GM18517 (cell line): ENCODE data around the gene ARHGAP20.

Experiments
- ATAC-seq: cut with Tn5 transposase; IDR thresholded peaks from one replicate; pipeline ENCODE4 v1.9.1; 2021; ENCODE audit warnings: mild to moderate bottlenecking, moderate library complexity; ENCODE audit not compliant: unreplicated experiment

Gene ARHGAP20, protein sequence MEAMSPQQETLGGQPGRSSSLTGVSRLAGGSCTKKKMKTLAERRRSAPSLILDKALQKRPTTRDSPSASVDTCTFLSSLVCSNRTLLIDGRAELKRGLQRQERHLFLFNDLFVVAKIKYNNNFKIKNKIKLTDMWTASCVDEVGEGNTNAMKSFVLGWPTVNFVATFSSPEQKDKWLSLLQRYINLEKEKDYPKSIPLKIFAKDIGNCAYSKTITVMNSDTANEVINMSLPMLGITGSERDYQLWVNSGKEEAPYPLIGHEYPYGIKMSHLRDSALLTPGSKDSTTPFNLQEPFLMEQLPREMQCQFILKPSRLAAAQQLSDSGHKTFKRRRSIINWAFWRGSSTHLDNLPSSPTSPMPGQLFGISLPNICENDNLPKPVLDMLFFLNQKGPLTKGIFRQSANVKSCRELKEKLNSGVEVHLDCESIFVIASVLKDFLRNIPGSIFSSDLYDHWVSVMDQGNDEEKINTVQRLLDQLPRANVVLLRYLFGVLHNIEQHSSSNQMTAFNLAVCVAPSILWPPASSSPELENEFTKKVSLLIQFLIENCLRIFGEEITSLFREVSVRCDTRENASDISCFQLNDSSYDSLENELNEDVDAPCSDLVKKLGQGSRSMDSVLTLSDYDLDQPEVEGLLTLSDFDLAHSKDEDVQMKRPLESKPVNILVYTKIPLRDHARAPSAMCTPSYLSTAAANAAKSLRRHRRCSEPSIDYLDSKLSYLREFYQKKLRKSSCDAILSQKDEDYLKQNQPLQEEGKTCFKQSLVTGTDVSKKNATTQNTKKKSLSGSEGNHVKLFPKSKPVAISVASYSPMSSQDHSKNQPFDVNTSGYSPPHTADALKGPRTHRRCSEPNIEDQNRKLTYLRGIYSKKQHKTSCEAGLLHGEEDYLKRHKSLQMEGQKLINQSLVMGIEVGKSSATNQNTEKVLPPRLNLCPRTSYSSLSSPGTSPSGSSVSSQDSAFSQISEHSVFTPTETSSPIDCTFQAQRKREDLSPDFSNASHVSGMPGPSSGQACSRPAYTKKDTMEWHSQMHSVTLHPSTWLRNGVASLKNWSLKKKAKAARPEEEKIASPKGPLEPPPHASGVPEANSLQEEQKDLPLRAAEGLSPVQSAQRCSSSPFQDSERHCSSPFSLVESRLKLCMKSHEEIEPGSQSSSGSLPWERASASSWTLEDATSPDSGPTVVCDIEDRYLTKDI

DNA sequence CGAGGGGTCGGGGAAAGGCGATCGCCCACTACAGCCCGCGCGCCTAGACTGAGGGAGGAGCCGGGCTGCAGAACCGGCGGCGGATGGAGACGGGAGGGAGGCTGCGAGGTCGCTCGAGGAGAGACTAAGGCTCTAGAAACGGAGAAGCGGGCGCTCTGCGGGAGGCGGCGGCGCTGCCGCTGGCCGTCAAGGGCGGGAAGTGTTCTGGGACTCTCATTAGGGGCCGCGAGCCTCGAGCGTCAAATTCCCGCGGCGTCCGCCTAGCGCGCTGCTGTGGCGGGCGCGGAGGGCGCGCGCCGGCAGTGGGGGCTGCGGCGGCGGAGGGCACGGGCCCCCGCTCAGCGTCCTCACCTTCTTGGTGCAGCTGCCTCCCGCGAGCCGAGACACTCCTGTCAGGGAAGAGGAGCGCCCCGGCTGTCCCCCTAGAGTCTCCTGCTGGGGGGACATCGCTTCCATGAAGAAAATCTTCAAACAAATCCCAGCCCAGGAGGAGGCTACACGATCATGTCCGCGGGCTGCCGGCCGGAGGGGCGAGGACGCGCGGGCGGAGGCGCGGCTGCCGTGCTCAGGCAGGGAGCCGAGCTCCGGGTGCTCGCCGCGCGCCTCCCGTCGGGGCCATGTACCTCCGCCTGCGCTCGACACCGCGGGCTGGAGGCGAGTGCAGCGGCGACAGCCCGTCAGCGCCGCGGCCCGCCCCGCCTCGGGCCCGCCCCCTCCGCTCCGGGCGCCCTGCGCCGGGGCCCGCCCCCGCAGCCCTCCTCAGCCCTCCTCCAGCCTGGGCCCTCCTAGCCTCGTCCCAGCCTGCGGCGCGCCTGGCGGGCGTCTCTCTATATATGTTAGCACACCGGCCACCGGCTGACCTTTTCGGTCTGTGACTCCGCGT is at the start of gene ARHGAP20:
TSS of gene ARHGAP20 (minus strand) at position 662 of the 883 bp plus-strand sequence. CDS start at position 456, 206 bp downstream.
- peak; percentile 71 for ATAC-seq

DNA sequence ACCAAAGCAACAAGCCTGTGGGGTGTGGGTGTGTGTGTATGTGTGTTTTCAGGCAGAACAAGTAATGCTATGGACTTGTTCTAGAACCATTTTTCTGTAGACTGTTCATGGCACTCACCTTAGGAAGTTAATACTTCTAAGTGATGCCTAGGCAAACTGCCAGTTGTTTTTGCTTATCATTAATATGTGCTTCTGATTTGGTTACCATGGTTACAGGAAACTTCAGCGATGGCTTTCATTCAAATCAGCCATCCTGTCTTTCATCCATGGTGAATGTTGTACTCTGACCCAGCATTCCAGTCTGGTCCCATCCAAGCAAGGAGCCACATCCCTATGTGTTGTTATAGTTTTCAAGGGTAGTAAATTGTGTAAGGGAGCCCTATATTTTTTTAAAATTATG is 49.8 kb upstream of the ARHGAP20 start:
- no peak for ATAC-seq

DNA sequence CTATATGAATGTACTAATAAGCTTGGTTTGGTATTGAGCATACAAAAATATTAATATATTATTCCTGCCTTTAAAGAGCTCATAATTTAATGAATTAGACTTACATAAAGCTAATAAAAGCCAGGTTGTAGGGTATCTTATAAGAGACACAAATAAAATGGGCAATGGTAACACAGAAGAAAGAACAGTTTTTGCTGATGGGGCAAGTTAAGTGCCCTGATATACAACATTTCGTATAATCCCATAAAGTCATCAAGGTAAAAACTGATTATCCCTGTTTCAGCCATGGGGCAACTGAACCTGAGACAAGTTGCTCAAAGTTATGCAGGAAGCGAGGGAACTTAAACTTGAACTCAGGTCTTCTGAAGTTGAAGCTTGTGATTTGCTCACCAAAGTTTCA is 48.9 kb upstream of the ARHGAP20 start:
- ATAC-seq: no peak

DNA sequence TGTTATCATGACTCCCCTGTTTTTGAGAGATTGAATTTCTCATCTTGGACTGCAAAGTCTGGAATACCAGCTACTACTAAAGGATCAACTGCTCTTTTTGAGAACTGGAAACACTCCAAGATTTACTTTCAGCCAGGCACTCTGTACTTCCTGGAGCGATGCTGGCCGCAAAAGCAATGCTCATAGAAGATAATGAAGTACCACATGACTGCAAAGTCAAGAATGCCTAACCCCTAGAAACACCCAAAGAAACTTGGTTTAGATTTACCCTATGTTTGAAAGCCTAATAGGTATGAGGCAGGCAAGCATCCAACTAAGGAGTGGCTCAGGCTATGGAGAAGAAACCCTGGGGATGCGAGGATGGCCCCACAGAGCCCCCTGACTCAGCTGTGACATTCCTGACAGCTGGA is 47.7 kb upstream of the ARHGAP20 start:
- no peak for ATAC-seq

DNA sequence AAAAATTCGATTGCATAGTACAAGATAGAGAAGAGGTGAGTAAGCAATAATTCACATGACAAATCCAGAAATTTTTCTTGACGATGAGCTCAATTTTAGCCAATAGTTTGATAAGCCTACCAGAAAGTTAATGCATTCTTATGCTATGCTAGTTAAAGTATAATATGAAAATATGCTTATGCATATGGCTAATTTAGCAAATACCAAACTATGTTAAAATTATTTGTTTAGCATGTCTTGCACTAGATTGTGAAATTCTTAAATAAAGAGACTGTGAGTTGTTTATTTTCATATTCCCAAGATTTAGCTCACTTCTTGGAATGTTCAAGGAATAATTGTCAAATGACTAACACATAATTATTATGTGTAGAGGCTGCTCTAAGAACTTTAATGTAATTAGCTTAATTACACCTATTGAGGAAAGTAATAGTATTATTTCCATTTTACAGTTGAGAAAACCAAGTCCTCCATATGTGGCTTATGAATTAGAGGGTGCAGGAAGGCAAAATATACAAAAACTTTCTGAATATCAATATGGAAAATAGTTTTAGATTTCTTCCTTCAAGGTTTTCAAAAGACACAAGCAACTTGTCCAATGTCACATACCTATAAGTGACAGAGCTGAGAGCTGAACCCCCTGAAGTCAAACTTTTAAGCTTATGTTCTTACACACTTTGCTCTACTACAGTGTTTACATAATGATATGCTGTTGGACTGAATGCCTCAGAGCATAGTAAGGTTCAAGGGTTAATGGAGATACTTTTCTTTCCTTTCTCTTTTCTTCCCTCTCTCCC is 45.9 kb upstream of the ARHGAP20 start:
- no peak for ATAC-seq

DNA sequence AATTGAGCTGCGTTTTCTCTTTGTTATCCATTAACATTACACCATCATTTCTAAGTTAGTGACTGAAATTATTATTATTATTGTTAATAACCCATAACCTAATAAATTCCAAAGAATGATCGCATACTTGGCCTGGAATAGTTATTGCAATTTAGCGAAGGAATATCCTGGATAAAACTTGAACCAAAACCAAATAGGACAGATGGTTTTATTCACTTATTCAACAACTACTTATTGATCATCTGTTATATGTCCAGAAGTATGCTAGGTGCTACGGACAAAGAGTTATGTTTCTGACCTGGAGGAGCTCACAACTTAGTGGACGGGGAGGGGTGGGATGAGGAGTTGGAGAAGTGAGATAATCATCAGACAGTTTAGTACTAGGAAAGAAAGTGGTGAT is 44.8 kb upstream of the ARHGAP20 start:
- ATAC-seq: no peak

DNA sequence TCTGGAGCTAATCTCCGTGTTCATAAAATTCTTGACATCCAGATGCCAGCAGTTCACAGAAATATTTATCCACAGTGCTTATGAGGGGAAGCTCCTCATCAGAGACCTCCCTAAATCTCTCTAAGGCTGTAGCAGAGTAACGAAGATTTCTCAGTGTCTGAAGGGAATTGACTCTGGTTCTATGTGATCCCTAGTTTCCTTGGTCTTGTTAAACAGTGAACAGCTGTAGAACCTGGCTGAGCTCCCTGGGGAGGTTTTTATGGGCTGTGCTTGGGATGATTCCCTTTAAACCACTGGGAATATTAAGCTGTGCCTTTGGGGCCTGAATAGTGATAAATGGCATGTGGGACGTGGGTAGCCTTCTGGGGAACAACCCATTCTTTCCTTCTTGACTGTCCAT is 43.7 kb upstream of the ARHGAP20 start:
- no peak for ATAC-seq

DNA sequence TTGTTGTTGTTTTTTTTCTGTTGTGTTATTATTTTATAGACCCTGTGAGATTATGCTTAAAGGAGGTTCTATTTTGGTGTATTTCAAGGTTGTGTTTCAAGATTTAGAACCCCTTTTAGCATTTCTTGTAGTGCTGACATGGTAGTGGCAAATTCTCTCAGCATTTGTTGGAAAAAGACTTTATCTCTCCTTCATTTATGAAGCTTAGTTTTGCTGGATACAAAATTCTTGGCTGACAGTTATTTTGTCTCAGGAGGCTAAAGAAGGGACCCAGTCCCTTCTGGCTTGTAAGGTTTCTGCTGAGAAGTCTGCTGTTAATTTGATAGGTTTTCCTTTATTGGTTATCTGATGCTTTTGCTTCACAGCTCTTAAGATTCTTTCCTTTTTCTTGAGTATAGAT is 40.7 kb upstream of the ARHGAP20 start:
- no peak for ATAC-seq

DNA sequence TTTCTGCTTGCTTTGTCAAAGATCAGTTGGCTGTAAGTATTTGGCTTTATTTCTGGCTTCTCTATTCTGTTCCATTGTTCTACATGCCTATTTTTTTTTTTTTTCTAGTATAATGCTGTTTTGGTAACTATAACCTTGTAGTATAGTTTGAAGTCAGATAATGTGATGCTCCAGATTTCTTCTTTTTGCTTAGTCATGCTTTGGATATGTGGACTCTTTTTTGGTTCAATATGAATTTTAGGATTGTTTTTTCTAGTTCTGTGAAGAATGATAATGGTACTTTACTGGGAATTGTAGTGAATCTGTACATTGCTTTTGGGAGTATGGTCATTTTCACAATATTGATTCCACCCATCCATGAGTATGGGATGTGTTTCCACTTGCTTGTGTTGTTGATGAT is 37.9 kb upstream of the ARHGAP20 start:
- ATAC-seq: no peak

DNA sequence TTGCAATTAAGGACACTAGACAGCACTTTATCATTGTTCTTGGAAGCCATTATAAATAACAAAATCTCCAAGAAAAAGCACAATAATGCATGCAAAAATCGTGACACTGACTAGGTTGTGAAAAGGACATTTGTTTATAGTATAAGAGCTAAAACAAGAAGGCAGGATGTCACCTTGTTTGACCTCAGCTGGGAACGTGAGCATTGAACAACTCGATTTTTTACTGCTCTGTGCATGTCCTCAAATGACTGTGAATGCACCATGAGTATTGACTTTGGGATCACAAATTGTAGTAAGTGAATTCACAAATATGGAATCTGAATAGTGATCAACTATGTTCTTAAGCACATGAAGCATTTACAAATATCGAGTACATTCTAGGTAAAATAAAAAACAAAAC is 35.3 kb upstream of the ARHGAP20 start:
- no peak for ATAC-seq

DNA sequence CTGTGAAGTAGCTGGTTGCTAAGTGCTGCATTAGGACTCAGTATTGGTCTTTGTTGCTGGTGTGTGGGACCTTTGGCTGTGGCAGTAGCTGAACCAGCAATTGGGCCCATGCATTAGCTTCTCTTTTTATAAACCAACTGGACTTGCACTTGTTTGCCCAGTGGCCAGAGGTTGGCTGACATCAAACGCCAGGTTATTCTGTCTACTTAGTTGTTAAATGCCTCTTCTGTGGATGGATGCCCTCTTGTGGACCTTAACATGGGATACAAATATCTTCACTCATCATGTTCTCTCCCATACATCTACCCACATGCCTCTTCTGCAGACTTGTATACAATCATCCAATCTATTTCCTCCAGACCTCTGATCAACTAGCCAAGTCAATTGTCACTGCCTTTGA is 26.4 kb upstream of the ARHGAP20 start:
- no peak for ATAC-seq

DNA sequence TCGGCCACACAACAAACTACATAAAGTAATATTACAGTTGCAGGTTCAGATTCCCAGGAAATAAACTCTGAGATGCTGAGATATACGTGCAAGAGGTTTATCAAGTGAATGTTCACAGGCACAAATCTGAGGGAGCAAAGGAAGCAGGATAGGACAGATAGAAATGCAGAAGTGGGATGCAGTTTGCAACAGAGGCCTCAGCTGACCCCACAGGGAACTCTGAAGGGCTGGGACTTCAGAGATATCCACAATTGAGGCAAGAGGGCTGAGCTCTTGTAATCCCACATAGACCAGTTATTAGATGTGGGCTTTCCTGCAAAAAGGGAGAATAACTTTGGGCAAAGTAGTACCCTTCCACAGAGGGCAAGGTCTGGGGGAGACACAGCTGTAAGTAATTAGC is 25.4 kb upstream of the ARHGAP20 start:
- no peak for ATAC-seq

DNA sequence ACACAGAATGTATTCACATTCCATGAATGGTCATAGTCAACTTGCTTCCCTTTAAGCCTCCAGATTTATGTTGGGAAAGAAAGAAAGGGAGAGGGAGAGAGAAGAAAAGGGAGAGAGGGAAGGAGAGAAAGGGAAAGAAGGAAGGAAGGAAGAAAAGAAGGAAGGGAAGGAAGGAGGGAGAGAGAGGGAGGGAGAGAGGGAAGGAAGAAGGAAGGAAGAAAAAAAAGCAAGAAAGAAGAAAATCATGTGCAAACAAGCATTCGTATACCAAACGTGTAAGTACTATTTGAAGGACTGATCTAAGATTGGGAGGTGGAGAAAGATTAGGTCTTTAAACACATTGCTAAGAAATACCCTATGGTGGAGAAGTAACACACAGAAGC is 23.9 kb upstream of the ARHGAP20 start:
- ATAC-seq: no peak

DNA sequence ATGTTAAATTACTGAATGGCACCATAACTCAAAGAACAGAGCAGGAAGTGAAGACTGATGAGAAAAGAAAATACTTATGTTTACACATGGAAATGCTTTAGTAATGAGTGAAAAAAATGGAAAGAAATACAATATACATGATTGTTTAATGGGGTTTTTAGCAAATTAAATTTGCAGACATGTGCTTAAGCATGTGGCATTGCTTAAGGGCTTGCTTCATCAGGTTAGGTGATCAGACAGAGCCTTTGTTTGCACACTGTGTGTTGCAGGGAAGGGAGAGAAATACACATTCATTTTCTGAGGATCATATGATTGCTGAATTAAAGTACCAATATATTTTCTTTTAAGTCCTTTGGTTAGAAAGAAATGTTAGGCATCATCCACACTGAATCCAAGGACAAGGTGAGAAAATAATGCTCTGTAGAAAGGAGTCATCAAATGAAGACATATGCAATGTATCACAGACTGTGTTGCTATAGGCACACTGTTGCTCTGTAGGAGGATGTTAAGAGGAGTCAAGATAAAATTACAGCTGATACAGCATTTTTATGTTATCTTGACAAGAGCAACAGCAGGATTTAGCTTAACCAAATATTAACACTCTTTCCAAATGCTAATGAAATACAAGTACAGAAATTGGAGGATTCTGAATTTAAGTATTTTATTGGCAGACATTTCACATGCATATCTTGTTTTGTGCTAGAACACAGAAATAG is 23.4 kb upstream of the ARHGAP20 start:
- ATAC-seq: no peak

DNA sequence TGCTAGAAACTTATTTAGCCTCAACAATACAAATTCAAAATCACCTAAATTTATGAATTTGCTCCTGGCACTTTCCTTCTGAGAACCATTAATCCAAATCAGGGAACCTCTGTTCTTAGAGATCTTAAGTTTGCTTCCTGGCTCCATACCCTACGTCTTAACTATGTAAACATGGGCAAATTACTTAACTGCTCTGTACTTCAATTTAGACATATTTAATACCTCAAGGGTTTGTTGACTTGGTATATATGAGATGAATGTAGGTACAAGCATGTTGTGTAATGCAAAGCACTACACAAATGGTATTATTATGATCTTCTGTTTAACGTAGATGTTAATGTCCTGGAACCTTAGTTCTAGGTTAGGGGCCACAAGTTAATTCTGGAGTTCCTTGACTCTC is 22.6 kb upstream of the ARHGAP20 start:
- no peak for ATAC-seq

DNA sequence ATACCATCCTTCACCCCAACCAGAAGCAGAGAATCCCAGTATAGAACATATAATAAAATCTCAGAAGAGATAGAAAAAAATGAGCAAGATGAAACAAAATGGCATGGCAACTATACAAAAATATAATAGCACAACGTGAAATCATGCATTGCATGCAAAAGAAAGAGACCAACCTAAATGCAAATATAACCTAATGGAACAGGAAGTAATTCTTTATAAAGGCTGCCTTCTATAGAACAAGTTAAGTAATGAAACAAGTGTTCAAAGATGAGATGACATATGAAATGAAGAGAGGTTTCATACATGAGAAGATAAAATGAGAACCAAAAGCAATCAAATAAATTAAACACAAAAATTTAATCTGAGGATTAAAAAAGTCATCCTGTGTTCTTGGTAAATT is 18.5 kb upstream of the ARHGAP20 start:
- no peak for ATAC-seq

DNA sequence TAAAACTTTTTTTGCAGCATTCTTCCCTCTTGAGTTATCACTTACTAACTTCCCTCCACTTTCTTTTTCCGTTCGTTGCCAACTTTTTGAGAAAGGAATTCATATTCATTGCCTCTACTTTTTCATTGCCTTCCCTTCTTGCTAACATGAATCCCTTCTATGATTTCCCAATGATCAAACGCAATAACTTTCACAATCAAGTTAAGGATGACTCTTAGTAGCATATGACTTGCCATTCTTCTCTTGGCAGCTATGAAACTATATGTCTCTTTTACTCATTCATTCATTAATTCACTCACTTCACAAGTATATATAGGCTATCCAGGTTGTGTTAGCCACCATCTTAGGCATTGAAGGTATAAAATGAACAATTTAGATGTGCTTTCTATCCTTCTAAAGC is 16.6 kb upstream of the ARHGAP20 start:
- no peak for ATAC-seq

DNA sequence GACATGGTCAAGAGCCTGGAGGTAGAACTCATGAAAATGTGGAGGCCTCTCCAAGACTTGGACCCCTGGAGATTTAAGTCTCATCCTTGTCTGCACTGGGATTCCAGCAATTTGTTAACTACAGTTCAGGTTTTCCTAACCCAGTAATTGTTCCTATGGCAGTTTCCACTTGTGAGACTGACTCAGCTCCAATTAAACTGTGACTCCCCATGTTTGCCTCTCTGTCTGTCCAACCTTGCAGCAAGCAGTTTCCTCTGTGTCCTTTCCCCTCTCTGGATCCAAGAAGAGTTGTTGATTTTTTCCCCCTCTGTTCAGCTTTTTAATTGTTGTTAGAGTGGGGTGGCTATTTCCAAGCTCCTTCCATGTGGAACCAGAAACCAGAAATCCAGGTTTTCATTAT is 16.2 kb upstream of the ARHGAP20 start:
- ATAC-seq: no peak

DNA sequence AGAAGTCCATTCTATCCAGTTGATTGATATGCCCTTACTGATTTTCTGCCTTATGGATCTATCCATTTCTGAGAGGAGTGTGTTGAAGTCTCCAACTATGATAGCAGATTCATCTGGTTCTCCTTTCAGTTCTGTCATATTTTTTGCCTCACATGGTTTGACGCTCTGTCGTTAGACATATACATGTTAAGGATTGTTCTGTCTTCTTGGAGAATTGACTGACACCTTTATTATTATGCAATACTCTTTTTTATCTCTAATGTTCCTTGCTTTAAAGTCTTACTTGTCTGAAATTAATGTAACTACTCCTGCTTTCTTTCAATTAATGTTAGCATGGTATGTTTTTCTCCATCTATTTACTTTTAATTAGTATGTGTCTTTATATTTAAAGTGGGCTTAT is 12.1 kb upstream of the ARHGAP20 start:
- ATAC-seq: no peak
